Measurements from ENCODE around the gene AOC1.

DNA sequence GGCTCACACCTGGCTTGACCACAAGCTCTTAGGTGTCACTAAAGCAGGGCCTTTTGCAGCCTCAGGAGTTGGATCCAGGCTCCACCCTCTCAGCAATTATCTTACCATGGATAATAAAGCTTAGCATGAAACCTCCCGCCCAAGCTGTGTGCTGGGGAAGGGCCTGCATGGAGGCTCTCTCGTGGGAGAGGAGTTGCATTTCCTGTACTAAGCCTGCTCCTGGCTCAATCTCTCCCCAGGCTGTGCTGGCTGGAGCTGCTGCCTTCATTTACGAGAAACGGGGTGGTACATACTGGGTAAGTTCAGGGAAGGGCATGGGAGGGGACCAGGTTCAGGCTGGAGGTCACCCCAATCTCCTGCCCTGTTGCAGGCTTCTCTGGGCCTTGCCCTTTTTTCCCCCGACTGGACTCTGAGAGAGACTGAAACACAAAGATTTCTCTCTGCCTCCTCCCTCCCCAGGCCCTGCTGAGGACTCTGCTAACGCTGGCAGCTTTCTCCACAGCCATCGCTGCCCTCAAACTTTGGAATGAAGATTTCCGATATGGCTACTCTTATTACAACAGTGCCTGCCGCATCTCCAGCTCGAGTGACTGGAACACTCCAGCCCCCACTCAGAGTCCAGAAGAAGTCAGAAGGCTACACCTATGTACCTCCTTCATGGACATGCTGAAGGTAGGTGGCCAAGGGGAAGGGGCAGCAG, 49.0 kb upstream of the AOC1 start:
- TF ChIP-seq EZH2 (IDR thresholded peaks at IDR 0.05) (no peak), POLR2AphosphoS5 (IDR thresholded peaks at IDR 0.05; ENCODE audit: borderline replicate concordance, low read depth, low read length) (no peak)

Data from SK-N-MC (cell line).